ACC112 (cell line): ENCODE measurements around the gene USP28.

Experiments
- H2AFZ ChIP-seq: fragments of 200-600 bp; sonication (generic); one replicate; pipeline ENCODE4 v1.6.0; 2017; ENCODE audit warnings: antibody characterized with exemption, low read length; ENCODE audit not compliant: unreplicated experiment
- H3K27ac ChIP-seq: fragments of 200-600 bp; sonication (generic); 2 replicates; pipeline ENCODE4 v1.5.1; 2014; ENCODE audit warnings: low read depth, mild to moderate bottlenecking, antibody characterized with exemption, low read length, moderate library complexity
- H3K27me3 ChIP-seq: fragments of 200-600 bp; sonication (generic); 2 replicates; pipeline ENCODE4 v1.6.1; 2014; ENCODE audit warnings: mild to moderate bottlenecking, antibody characterized with exemption, low read length, moderate library complexity, mixed read lengths; ENCODE audit not compliant: insufficient read depth
- H3K36me3 ChIP-seq: fragments of 200-600 bp; sonication (generic); 2 replicates; pipeline ENCODE4 v1.6.1; 2016; ENCODE audit warnings: mild to moderate bottlenecking, antibody characterized with exemption, low read length, moderate library complexity, mixed read lengths; ENCODE audit not compliant: insufficient read depth
- H3K4me1 ChIP-seq: fragments of 200-600 bp; sonication (generic); one replicate; pipeline ENCODE4 v1.6.1; 2016; ENCODE audit warnings: low read length, mixed read lengths; ENCODE audit not compliant: insufficient read depth, unreplicated experiment, control insufficient read depth
- H3K4me3 ChIP-seq: fragments of 200-600 bp; sonication (generic); 2 replicates; pipeline ENCODE4 v1.5.1; 2014; ENCODE audit warnings: mild to moderate bottlenecking, low read depth, low read length
- H3K79me2 ChIP-seq: fragments of 200-600 bp; sonication (generic); one replicate; pipeline ENCODE4 v1.6.0; 2016; ENCODE audit warnings: low read length; ENCODE audit not compliant: control insufficient read depth, unreplicated experiment, insufficient read depth

USP28 gene

DNA sequence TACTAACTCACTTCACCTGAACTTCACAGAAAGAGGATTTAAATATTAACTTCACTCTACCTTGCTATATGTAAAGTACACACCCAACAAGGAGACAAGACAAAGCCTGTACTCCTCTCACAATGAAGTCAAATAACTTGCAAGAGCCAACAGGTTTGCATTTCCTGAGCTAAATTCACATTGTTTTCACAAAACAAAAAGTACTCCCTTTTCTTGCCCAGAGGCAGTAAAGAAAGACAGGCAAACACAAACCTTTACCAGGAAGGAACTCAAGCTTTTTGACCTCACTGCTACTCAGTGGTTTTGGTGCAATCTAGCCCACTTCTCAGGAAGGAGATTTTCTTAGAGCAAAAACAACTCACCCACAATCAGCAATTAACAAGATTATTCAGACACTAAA is 15.7 kb downstream of the USP28 start:
- H3K36me3 ChIP-seq, result 0 out of 2 replicates have a peak, but pooled peaks cover 2% of the 10 kb centered on the region
- H3K79me2 ChIP-seq, result peaks cover 36% of the 10 kb centered on the region
- no peak overlapping the region for H3K27ac ChIP-seq
- peaks cover 8% of the 10 kb centered on the region for H3K4me1 ChIP-seq
- no peak overlapping the region for H2AFZ ChIP-seq
- no peak overlapping the region for H3K4me3 ChIP-seq
- no peaks in the 10 kb centered on the region for H3K27me3 ChIP-seq

DNA sequence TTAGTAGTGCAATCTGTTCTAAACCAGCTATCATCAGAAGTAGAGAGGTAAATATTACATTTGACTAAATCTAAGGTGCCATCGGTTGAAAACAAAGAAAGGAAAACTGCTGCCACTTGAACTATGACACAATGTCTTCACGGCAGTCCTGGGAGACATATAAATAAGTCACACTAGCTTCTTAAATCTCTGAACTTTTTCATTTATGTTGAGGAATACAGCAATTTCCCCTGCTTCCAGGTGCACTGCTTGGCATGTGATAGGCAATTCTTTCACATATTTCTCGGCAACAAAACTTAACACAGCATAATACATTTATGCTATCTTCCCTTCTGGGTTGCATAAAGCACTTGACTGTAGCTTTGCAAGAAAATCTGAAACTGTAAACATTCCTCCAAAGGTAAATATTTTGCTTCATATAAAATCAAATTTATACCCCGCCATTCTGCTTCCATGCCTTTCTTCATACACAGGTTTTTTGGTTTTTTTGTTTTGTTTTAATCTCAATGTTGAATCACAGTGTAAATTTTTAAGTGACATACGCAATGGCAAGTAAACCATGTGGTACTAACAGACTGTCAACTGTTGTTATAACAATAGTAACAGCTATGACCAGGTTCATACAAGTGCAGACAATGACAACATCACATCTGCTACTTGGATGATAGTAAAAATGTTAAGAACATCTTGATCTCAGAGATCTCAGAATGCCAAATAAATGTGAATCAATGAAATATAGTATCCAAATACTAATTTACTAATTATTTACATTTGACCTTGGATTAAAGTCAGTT is 18.2 kb downstream of the USP28 start:
- peaks cover under 1% of the 10 kb centered on the region for H3K4me1 ChIP-seq
- peaks cover 28% of the 10 kb centered on the region for H3K79me2 ChIP-seq
- no peak overlapping the region for H2AFZ ChIP-seq
- no peak overlapping the region for H3K4me3 ChIP-seq
- H3K27me3 ChIP-seq, result no peaks in the 10 kb centered on the region
- no peak overlapping the region for H3K27ac ChIP-seq
- H3K36me3 ChIP-seq, result no peaks in the 10 kb centered on the region

- Histone ChIP-seq H3K36me3 (peaks cover 5% of the 10 kb centered on the region; the same call in 1 of the 2 replicates), H3K4me3 (no peak overlapping the region), H3K27me3 (no peaks in the 10 kb centered on the region), H3K79me2 (peaks cover 20% of the 10 kb centered on the region), H3K27ac (no peak overlapping the region), H2AFZ (no peak overlapping the region), H3K4me1 (no peaks in the 10 kb centered on the region)
These were observed 19.6 kb downstream of the USP28 start for GRCh38 chr11:113855803-113856202.

DNA sequence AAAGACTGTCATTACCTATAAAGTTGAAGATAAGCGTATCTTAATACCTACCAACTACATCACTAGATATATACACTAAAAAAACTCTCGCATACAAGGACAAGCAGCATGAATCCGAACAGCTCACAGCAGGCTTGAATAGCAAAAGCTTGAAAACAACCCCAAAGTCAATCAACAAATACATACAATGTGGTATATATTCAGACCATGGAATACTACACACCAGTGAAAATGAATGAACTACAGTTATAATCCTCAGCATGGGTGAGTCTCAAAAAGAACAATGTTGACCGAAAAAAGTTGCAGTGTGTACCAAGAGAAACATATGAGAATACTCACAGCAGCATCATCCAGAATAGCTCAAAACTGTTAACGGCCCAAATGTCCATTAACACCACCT is 25.2 kb downstream of the USP28 start:
- H3K4me1 ChIP-seq, result no peaks in the 10 kb centered on the region
- H3K27me3 ChIP-seq, result no peaks in the 10 kb centered on the region
- no peaks in the 10 kb centered on the region for H3K79me2 ChIP-seq
- no peak overlapping the region for H3K4me3 ChIP-seq
- H3K27ac ChIP-seq, result no peak overlapping the region
- no peak overlapping the region for H2AFZ ChIP-seq
- H3K36me3 ChIP-seq, result peaks cover 25% of the 10 kb centered on the region; the same call in 1 of the 2 replicates

- Histone ChIP-seq H2AFZ (no peak overlapping the region), H3K4me1 (no peaks in the 10 kb centered on the region), H3K27me3 (no peaks in the 10 kb centered on the region), H3K36me3 (peaks cover 25% of the 10 kb centered on the region; the same call in 1 of the 2 replicates), H3K27ac (no peak overlapping the region), H3K4me3 (no peak overlapping the region), H3K79me2 (no peaks in the 10 kb centered on the region)
These were observed 25.7 kb downstream of the USP28 start for GRCh38 chr11:113849713-113850112.

DNA sequence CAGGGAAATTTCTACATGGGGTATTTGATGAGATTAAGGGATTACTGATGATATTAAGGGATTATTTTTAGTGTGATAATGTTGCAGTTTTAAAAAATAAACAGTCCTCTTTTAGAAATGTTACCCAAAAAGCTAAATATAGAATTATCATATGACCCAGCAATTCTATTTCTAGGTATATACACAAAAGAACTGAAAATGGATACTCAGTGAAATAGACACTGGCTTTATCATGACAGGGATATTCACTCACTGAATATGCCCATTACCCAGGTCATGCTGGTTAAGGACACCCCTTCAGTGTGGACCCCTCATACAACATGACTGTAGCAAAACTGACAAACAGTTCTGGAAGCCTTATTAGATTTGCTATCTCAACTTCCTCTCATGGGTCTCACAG is 27.8 kb downstream of the USP28 start:
- Histone ChIP-seq H3K36me3 (peaks cover 25% of the 10 kb centered on the region; the same call in 1 of the 2 replicates), H3K4me1 (no peaks in the 10 kb centered on the region), H3K27me3 (no peaks in the 10 kb centered on the region), H3K27ac (no peak overlapping the region), H3K4me3 (no peak overlapping the region), H2AFZ (no peak overlapping the region), H3K79me2 (peaks cover 3% of the 10 kb centered on the region)

- no peak overlapping the region for H3K27ac ChIP-seq
- H2AFZ ChIP-seq, result no peak overlapping the region
- no peaks in the 10 kb centered on the region for H3K27me3 ChIP-seq
- H3K79me2 ChIP-seq, result peaks cover 3% of the 10 kb centered on the region
- no peaks in the 10 kb centered on the region for H3K4me1 ChIP-seq
- H3K36me3 ChIP-seq, result peaks cover 25% of the 10 kb centered on the region; the same call in 1 of the 2 replicates
- no peak overlapping the region for H3K4me3 ChIP-seq
These were observed 28.3 kb downstream of the USP28 start for GRCh38 chr11:113847111-113847510.

- Histone ChIP-seq H3K36me3 (peaks cover 31% of the 10 kb centered on the region), H3K4me3 (no peak overlapping the region), H3K27me3 (no peaks in the 10 kb centered on the region), H3K4me1 (no peaks in the 10 kb centered on the region), H3K79me2 (peaks cover 3% of the 10 kb centered on the region), H3K27ac (no peak overlapping the region), H2AFZ (no peak overlapping the region)
These were observed 33.7 kb downstream of the USP28 start for GRCh38 chr11:113841691-113842090.

- Histone ChIP-seq H3K79me2 (peaks cover 3% of the 10 kb centered on the region), H3K27ac (no peak overlapping the region), H2AFZ (no peak overlapping the region), H3K4me1 (no peaks in the 10 kb centered on the region), H3K36me3 (peaks cover 31% of the 10 kb centered on the region), H3K4me3 (no peak overlapping the region), H3K27me3 (no peaks in the 10 kb centered on the region)
These were observed 34.3 kb downstream of the USP28 start for GRCh38 chr11:113840932-113841664.

DNA sequence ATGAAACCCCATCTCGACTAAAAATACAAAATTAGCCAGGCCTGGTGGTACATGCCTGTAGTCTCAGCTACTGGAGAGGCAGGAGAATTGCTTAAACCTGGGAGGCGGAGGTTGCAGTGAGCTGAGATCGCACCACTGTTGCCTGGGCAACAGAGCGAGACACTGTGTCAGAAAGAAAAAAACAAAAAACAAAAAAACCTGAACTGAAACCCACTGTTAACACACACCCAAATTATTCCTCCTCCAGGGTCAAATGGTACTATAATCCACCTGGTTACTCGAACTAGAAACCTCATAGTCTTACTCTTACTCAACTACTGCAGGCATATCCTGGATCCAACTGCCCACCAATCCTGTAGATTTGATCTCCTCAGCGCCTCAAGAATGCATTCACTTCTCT is 35.5 kb downstream of the USP28 start:
- Histone ChIP-seq H3K4me3 (no peak overlapping the region), H3K27ac (no peak overlapping the region), H3K4me1 (no peaks in the 10 kb centered on the region), H3K79me2 (peaks cover 3% of the 10 kb centered on the region), H3K27me3 (no peaks in the 10 kb centered on the region), H2AFZ (no peak overlapping the region), H3K36me3 (peaks cover 31% of the 10 kb centered on the region)

- H3K4me3 ChIP-seq, result no peak overlapping the region
- H3K79me2 ChIP-seq, result no peaks in the 10 kb centered on the region
- peaks cover 31% of the 10 kb centered on the region for H3K36me3 ChIP-seq
- no peak overlapping the region for H2AFZ ChIP-seq
- H3K27me3 ChIP-seq, result no peaks in the 10 kb centered on the region
- no peak overlapping the region for H3K27ac ChIP-seq
- H3K4me1 ChIP-seq, result no peaks in the 10 kb centered on the region
These were observed 37.4 kb downstream of the USP28 start for GRCh38 chr11:113838005-113838404.
